Stimulated activated memory B cell treated with anti-CD40 and anti-IgM and Interleukin-4, amounts not matched to agents 10 μg/mL and 1 μg/mL and 100 μg/mL, for 72 hours (primary cell): ENCODE results near the gene GAB1.
"Not testable (repeated sequence)": the region's sequence is repeated elsewhere in the genome, so short reads cannot be mapped to it uniquely, and the experiment has no call there.

Experiments
- ATAC-seq: fragments of 150-1000 bp; cut with Tn5 transposase; 2 replicates; pipeline ENCODE4 v1.10.0; 2021
- H3K27ac Mint-ChIP-seq: one replicate; pipeline ENCODE4 v1.8.0; 2022; ENCODE audit warnings: mild to moderate bottlenecking, mixed read lengths
- H3K27me3 Mint-ChIP-seq: one replicate; pipeline ENCODE4 v1.8.0; 2022; ENCODE audit warnings: mixed read lengths
- H3K36me3 Mint-ChIP-seq: one replicate; pipeline ENCODE4 v1.8.0; 2022; ENCODE audit warnings: mixed read lengths
- H3K4me1 Mint-ChIP-seq: one replicate; pipeline ENCODE4 v1.8.0; 2022; ENCODE audit warnings: mixed read lengths
- H3K4me3 Mint-ChIP-seq: one replicate; pipeline ENCODE4 v1.8.0; 2022; ENCODE audit warnings: mild to moderate bottlenecking, moderate library complexity, mixed read lengths
- H3K9me3 Mint-ChIP-seq: one replicate; pipeline ENCODE4 v1.8.0; 2022; ENCODE audit warnings: mixed read lengths

Gene GAB1

GRCh38 chr4:143348233-143349077 lies 11.8 kb downstream of the GAB1 start:
- H3K9me3 Mint-ChIP-seq, result no peaks in the 10 kb centered on the region
- H3K27me3 Mint-ChIP-seq, result peaks cover 6% of the 10 kb centered on the region
- no peaks in the 10 kb centered on the region for H3K36me3 Mint-ChIP-seq
- ATAC-seq, result no peak
- no peak overlapping the region for H3K4me3 Mint-ChIP-seq
- no peaks in the 10 kb centered on the region for H3K4me1 Mint-ChIP-seq
- peak overlapping the region; percentile 4 for H3K27ac Mint-ChIP-seq

- H3K4me1 Mint-ChIP-seq, H3K27ac Mint-ChIP-seq, H3K36me3 Mint-ChIP-seq, H3K9me3 Mint-ChIP-seq, H3K27me3 Mint-ChIP-seq, H3K4me3 Mint-ChIP-seq, ATAC-seq: not testable (repeated sequence)
Observed at GRCh38 chr4:143349858-143350527, 13.3 kb downstream of the GAB1 start.

GRCh38 chr4:143351149-143351691 lies 14.5 kb downstream of the GAB1 start:
- ATAC-seq, result no peak
- Mint-ChIP-seq H3K4me3 (no peak overlapping the region), H3K27ac (no peak overlapping the region), H3K27me3 (no peaks in the 10 kb centered on the region), H3K9me3 (no peaks in the 10 kb centered on the region), H3K4me1 (peaks cover 6% of the 10 kb centered on the region), H3K36me3 (no peaks in the 10 kb centered on the region)

- no peaks in the 10 kb centered on the region for H3K36me3 Mint-ChIP-seq
- H3K27me3 Mint-ChIP-seq, result no peaks in the 10 kb centered on the region
- no peaks in the 10 kb centered on the region for H3K9me3 Mint-ChIP-seq
- ATAC-seq, result no peak
- H3K4me1 Mint-ChIP-seq, result peaks cover 10% of the 10 kb centered on the region
- no peak overlapping the region for H3K4me3 Mint-ChIP-seq
- no peak overlapping the region for H3K27ac Mint-ChIP-seq
Observed at GRCh38 chr4:143351774-143352451, 15.2 kb downstream of the GAB1 start.

- no peaks in the 10 kb centered on the region for H3K9me3 Mint-ChIP-seq
- no peak overlapping the region for H3K27ac Mint-ChIP-seq
- no peak overlapping the region for H3K4me3 Mint-ChIP-seq
- no peaks in the 10 kb centered on the region for H3K36me3 Mint-ChIP-seq
- peaks cover 17% of the 10 kb centered on the region for H3K4me1 Mint-ChIP-seq
- no peaks in the 10 kb centered on the region for H3K27me3 Mint-ChIP-seq
- ATAC-seq, result no peak
Observed at GRCh38 chr4:143352720-143353119, 16.0 kb downstream of the GAB1 start.

GRCh38 chr4:143353797-143354196 lies 17.1 kb downstream of the GAB1 start:
- no peaks in the 10 kb centered on the region for H3K36me3 Mint-ChIP-seq
- no peak for ATAC-seq
- no peak overlapping the region for H3K27ac Mint-ChIP-seq
- H3K4me1 Mint-ChIP-seq, result peaks cover 20% of the 10 kb centered on the region
- H3K27me3 Mint-ChIP-seq, result no peaks in the 10 kb centered on the region
- H3K4me3 Mint-ChIP-seq, result no peak overlapping the region
- H3K9me3 Mint-ChIP-seq, result no peaks in the 10 kb centered on the region

GRCh38 chr4:143354990-143355389 lies 18.3 kb downstream of the GAB1 start:
- Mint-ChIP-seq H3K4me3 (no peak overlapping the region), H3K9me3 (no peaks in the 10 kb centered on the region), H3K4me1 (peaks cover 32% of the 10 kb centered on the region), H3K27me3 (no peaks in the 10 kb centered on the region), H3K27ac (no peak overlapping the region), H3K36me3 (no peaks in the 10 kb centered on the region)
- ATAC-seq, result no peak

GRCh38 chr4:143355540-143356217 lies 19.0 kb downstream of the GAB1 start:
- ATAC-seq, result no peak
- peaks cover 32% of the 10 kb centered on the region for H3K4me1 Mint-ChIP-seq
- H3K36me3 Mint-ChIP-seq, result no peaks in the 10 kb centered on the region
- no peak overlapping the region for H3K4me3 Mint-ChIP-seq
- H3K27me3 Mint-ChIP-seq, result no peaks in the 10 kb centered on the region
- H3K9me3 Mint-ChIP-seq, result no peaks in the 10 kb centered on the region
- H3K27ac Mint-ChIP-seq, result no peak overlapping the region

GRCh38 chr4:143356493-143356892 lies 19.8 kb downstream of the GAB1 start:
- H3K9me3 Mint-ChIP-seq, result no peaks in the 10 kb centered on the region
- no peak overlapping the region for H3K4me3 Mint-ChIP-seq
- peak; percentile 37 for ATAC-seq
- H3K36me3 Mint-ChIP-seq, result no peaks in the 10 kb centered on the region
- no peaks in the 10 kb centered on the region for H3K27me3 Mint-ChIP-seq
- no peak overlapping the region for H3K27ac Mint-ChIP-seq
- H3K4me1 Mint-ChIP-seq, result peaks cover 32% of the 10 kb centered on the region

- Mint-ChIP-seq H3K4me1 (peaks cover 32% of the 10 kb centered on the region), H3K9me3 (no peaks in the 10 kb centered on the region), H3K4me3 (no peak overlapping the region), H3K27me3 (no peaks in the 10 kb centered on the region), H3K27ac (peak overlapping the region; percentile 68), H3K36me3 (no peaks in the 10 kb centered on the region)
- ATAC-seq, result no peak
Observed at GRCh38 chr4:143357161-143357845, 20.6 kb downstream of the GAB1 start.

- no peak overlapping the region for H3K4me3 Mint-ChIP-seq
- no peaks in the 10 kb centered on the region for H3K36me3 Mint-ChIP-seq
- no peaks in the 10 kb centered on the region for H3K27me3 Mint-ChIP-seq
- peak overlapping the region; percentile 71 for H3K27ac Mint-ChIP-seq
- H3K9me3 Mint-ChIP-seq, result no peaks in the 10 kb centered on the region
- H3K4me1 Mint-ChIP-seq, result peaks cover 32% of the 10 kb centered on the region
- no peak for ATAC-seq
Observed at GRCh38 chr4:143358419-143358818, 21.7 kb downstream of the GAB1 start.

- peaks cover 32% of the 10 kb centered on the region for H3K4me1 Mint-ChIP-seq
- peak; percentile 82 for ATAC-seq
Observed at GRCh38 chr4:143358923-143359643, 22.4 kb downstream of the GAB1 start.

GRCh38 chr4:143359644-143360193 lies 23.0 kb downstream of the GAB1 start:
- Mint-ChIP-seq H3K9me3 (peaks cover 2% of the 10 kb centered on the region), H3K4me3 (peak overlapping the region; percentile 27), H3K4me1 (peaks cover 32% of the 10 kb centered on the region), H3K27me3 (no peaks in the 10 kb centered on the region), H3K27ac (peak overlapping the region; percentile 71), H3K36me3 (no peaks in the 10 kb centered on the region)
- ATAC-seq, result no peak

More at GRCh38 chr4:143358923-143359643, 22.4 kb downstream of the GAB1 start:
- H3K4me3 Mint-ChIP-seq, result peak overlapping the region; percentile 27
- H3K9me3 Mint-ChIP-seq, result no peaks in the 10 kb centered on the region
- peak overlapping the region; percentile 71 for H3K27ac Mint-ChIP-seq
- H3K36me3 Mint-ChIP-seq, result no peaks in the 10 kb centered on the region
- H3K27me3 Mint-ChIP-seq, result no peaks in the 10 kb centered on the region
